BLaER1 treated with 17β-estradiol and CSF1 and Interleukin-3, amounts not matched to agents 10 nM and 100 nM (cell line): Measurements from ENCODE around the gene ITGA2.

Experiments
- H3K27ac ChIP-seq, 11 experiments: shearing (Covaris generic); formaldehyde crosslinking; 2 replicates each; pipeline ENCODE4 v1.8.1; 2022
- H3K27me3 ChIP-seq, 11 experiments: shearing (Covaris generic); formaldehyde crosslinking; 2 replicates each; pipeline ENCODE4 v1.8.1; 2022
- H3K36me3 ChIP-seq, 11 experiments: shearing (Covaris generic); formaldehyde crosslinking; 2 replicates each; pipeline ENCODE4 v1.8.1; 2022
- H3K4me1 ChIP-seq, 10 experiments: shearing (Covaris generic); formaldehyde crosslinking; 2 replicates each; pipeline ENCODE4 v1.8.1; 2022
- H3K4me2 ChIP-seq, 11 experiments: shearing (Covaris generic); formaldehyde crosslinking; 2 replicates each; pipeline ENCODE4 v1.8.1; 2022
- H3K4me3 ChIP-seq, 10 experiments: shearing (Covaris generic); formaldehyde crosslinking; 2 replicates each; pipeline ENCODE4 v1.8.1; 2022
- H3K9ac ChIP-seq, 11 experiments: shearing (Covaris generic); formaldehyde crosslinking; 2 replicates each; pipeline ENCODE4 v1.8.1; 2022
- H3K9me3 ChIP-seq, 11 experiments: shearing (Covaris generic); formaldehyde crosslinking; replicated peaks in 1 of 11; 2 replicates each; pipeline ENCODE4 v1.8.1; 2022
- H4K20me1 ChIP-seq, 11 experiments: shearing (Covaris generic); formaldehyde crosslinking; 2 replicates each; pipeline ENCODE4 v1.8.1; 2022
- Cebpa-rat ChIP-seq, 11 experiments: shearing (Covaris generic); IDR thresholded peaks; 2 replicates each; pipeline ENCODE4 v1.8.1; 2022

ITGA2 gene

GRCh38 chr5:53112909-53113308 lies 123.8 kb downstream of the ITGA2 start:
- Histone ChIP-seq H3K27me3 (no peaks in the 10 kb centered on the region), H3K4me1 (peaks cover 0 to 14% (median 6%) of the 10 kb centered on the region in 10 experiments; a peak in 7 of 20 replicates), H3K9ac (no peak overlapping the region), H4K20me1 (no peaks in the 10 kb centered on the region), H3K27ac (no peak overlapping the region), H3K36me3 (0 out of 22 replicates have a peak, but pooled peaks cover 0 to 3% (median 0%) of the 10 kb centered on the region in 11 experiments), H3K9me3 (peaks cover 0 to 9% (median 0%) of the 10 kb centered on the region in 11 experiments; a peak in 7 of 22 replicates), H3K4me3 (no peak overlapping the region), H3K4me2 (no peak overlapping the region)
- TF ChIP-seq Cebpa-rat (IDR thresholded peaks at IDR 0.05): no peak

GRCh38 chr5:53113947-53114346 lies 124.8 kb downstream of the ITGA2 start:
- Histone ChIP-seq H4K20me1 (no peaks in the 10 kb centered on the region), H3K4me2 (no peak overlapping the region), H3K27ac (no peak overlapping the region), H3K4me3 (no peak overlapping the region), H3K9ac (no peak overlapping the region), H3K36me3 (0 out of 22 replicates have a peak, but pooled peaks cover 0 to 3% (median 0%) of the 10 kb centered on the region in 11 experiments), H3K9me3 (peaks cover 0 to 9% (median 0%) of the 10 kb centered on the region in 11 experiments; a peak in 7 of 22 replicates), H3K4me1 (peaks cover 0 to 8% (median 6%) of the 10 kb centered on the region in 10 experiments; a peak in 7 of 20 replicates), H3K27me3 (no peaks in the 10 kb centered on the region)
- no peak for TF ChIP-seq Cebpa-rat (IDR thresholded peaks at IDR 0.05)

GRCh38 chr5:53114988-53115387 lies 125.8 kb downstream of the ITGA2 start:
- Histone ChIP-seq H3K4me1 (peaks cover 0 to 7% (median 5%) of the 10 kb centered on the region in 10 experiments; a peak in 7 of 20 replicates), H3K36me3 (0 out of 22 replicates have a peak, but pooled peaks cover 0 to 3% (median 0%) of the 10 kb centered on the region in 11 experiments), H3K9me3 (peaks cover 0 to 9% (median 0%) of the 10 kb centered on the region in 11 experiments; a peak in 7 of 22 replicates), H3K4me3 (no peak overlapping the region), H3K4me2 (no peak overlapping the region), H4K20me1 (no peaks in the 10 kb centered on the region), H3K9ac (no peak overlapping the region), H3K27me3 (no peaks in the 10 kb centered on the region), H3K27ac (no peak overlapping the region)
- TF ChIP-seq Cebpa-rat (IDR thresholded peaks at IDR 0.05): no peak

GRCh38 chr5:53116597-53116996 lies 127.4 kb downstream of the ITGA2 start:
- Histone ChIP-seq H3K9ac (no peak overlapping the region), H3K9me3 (peaks cover 0 to 9% (median 0%) of the 10 kb centered on the region in 11 experiments; a peak in 7 of 22 replicates), H3K4me3 (no peak overlapping the region), H3K4me1 (no peaks in the 10 kb centered on the region), H4K20me1 (no peaks in the 10 kb centered on the region), H3K27me3 (no peaks in the 10 kb centered on the region), H3K36me3 (0 out of 22 replicates have a peak, but pooled peaks cover 0 to 3% (median 0%) of the 10 kb centered on the region in 11 experiments), H3K27ac (no peak overlapping the region), H3K4me2 (no peak overlapping the region)
- TF ChIP-seq Cebpa-rat (IDR thresholded peaks at IDR 0.05): no peak

GRCh38 chr5:53118879-53119278 lies 129.7 kb downstream of the ITGA2 start:
- Histone ChIP-seq H3K4me1 (no peaks in the 10 kb centered on the region), H3K27me3 (no peaks in the 10 kb centered on the region), H3K27ac (no peak overlapping the region), H3K9me3 (no peaks in the 10 kb centered on the region), H3K4me3 (no peak overlapping the region), H3K36me3 (no peaks in the 10 kb centered on the region), H3K9ac (no peak overlapping the region), H4K20me1 (no peaks in the 10 kb centered on the region), H3K4me2 (no peak overlapping the region)
- no peak for TF ChIP-seq Cebpa-rat (IDR thresholded peaks at IDR 0.05)

- no peak overlapping the region for H3K9ac ChIP-seq
- H3K4me1 ChIP-seq: no peaks in the 10 kb centered on the region
- H3K9me3 ChIP-seq: peaks cover 0 to 5% (median 0%) of the 10 kb centered on the region in 11 experiments; a peak in 6 of 22 replicates
- H4K20me1 ChIP-seq: no peaks in the 10 kb centered on the region
- H3K36me3 ChIP-seq: no peaks in the 10 kb centered on the region
- no peaks in the 10 kb centered on the region for H3K27me3 ChIP-seq
- no peak overlapping the region for H3K4me3 ChIP-seq
- H3K4me2 ChIP-seq: no peak overlapping the region
- H3K27ac ChIP-seq: no peak overlapping the region
- TF ChIP-seq Cebpa-rat (IDR thresholded peaks at IDR 0.05): no peak
Observed at GRCh38 chr5:53120165-53120564, 131.0 kb downstream of the ITGA2 start.

GRCh38 chr5:53123702-53124101 lies 134.6 kb downstream of the ITGA2 start:
- Histone ChIP-seq H3K9me3 (peaks cover 0 to 23% (median 0%) of the 10 kb centered on the region in 11 experiments; a peak in 6 of 22 replicates), H4K20me1 (no peaks in the 10 kb centered on the region), H3K27me3 (no peaks in the 10 kb centered on the region), H3K4me2 (no peak overlapping the region), H3K4me1 (no peaks in the 10 kb centered on the region), H3K27ac (no peak overlapping the region), H3K9ac (no peak overlapping the region), H3K4me3 (no peak overlapping the region), H3K36me3 (no peaks in the 10 kb centered on the region)
- no peak for TF ChIP-seq Cebpa-rat (IDR thresholded peaks at IDR 0.05)

- Histone ChIP-seq H3K4me3 (no peak overlapping the region), H3K4me1 (no peaks in the 10 kb centered on the region), H3K4me2 (no peak overlapping the region), H4K20me1 (no peaks in the 10 kb centered on the region), H3K9ac (no peak overlapping the region), H3K36me3 (no peaks in the 10 kb centered on the region), H3K27me3 (no peaks in the 10 kb centered on the region), H3K27ac (no peak overlapping the region), H3K9me3 (peaks cover 0 to 32% (median 4%) of the 10 kb centered on the region in 11 experiments; a peak in 6 of 22 replicates)
- TF ChIP-seq Cebpa-rat (IDR thresholded peaks at IDR 0.05): no peak
Observed at GRCh38 chr5:53126521-53126920, 137.4 kb downstream of the ITGA2 start.

GRCh38 chr5:53127107-53127506 lies 138.0 kb downstream of the ITGA2 start:
- Histone ChIP-seq H4K20me1 (no peaks in the 10 kb centered on the region), H3K27me3 (no peaks in the 10 kb centered on the region), H3K4me3 (no peak overlapping the region), H3K36me3 (no peaks in the 10 kb centered on the region), H3K4me1 (no peaks in the 10 kb centered on the region), H3K9me3 (peaks cover 0 to 32% (median 4%) of the 10 kb centered on the region in 11 experiments; a peak in 6 of 22 replicates), H3K9ac (no peak overlapping the region), H3K4me2 (no peak overlapping the region), H3K27ac (no peak overlapping the region)
- TF ChIP-seq Cebpa-rat (IDR thresholded peaks at IDR 0.05): no peak

- no peak overlapping the region for H3K4me3 ChIP-seq
- no peak overlapping the region for H3K27ac ChIP-seq
- no peak for TF ChIP-seq Cebpa-rat (IDR thresholded peaks at IDR 0.05)
- H3K4me2 ChIP-seq: no peak overlapping the region
- H3K36me3 ChIP-seq: no peaks in the 10 kb centered on the region
- H3K9me3 ChIP-seq: peaks cover 0 to 32% (median 4%) of the 10 kb centered on the region in 11 experiments; a peak in 6 of 22 replicates
- no peak overlapping the region for H3K9ac ChIP-seq
- H3K27me3 ChIP-seq: no peaks in the 10 kb centered on the region
- H3K4me1 ChIP-seq: no peaks in the 10 kb centered on the region
- H4K20me1 ChIP-seq: no peaks in the 10 kb centered on the region
Observed at GRCh38 chr5:53128481-53128880, 139.3 kb downstream of the ITGA2 start.
